ENCODE data around the gene TBC1D2B.

GRCh38 chr15:78100886-78101285 is 23.4 kb upstream of the TBC1D2B start:
- no peak for TF ChIP-seq CTCF (optimal IDR thresholded peaks at IDR 0.05 in 1 of 3, IDR thresholded peaks at IDR 0.05 in 1 of 3, conservative IDR thresholded peaks at IDR 0.05 in 1 of 3; ENCODE audit: extremely low read depth in 1 of 3, insufficient read depth in 2 of 3, low read length in 3 of 3)
- TF ChIP-seq EZH2 (IDR thresholded peaks at IDR 0.05; ENCODE audit: low read length) = no peak

Data from keratinocyte (primary cell).